Activated CD4-positive, alpha-beta T cell treated with anti-CD3 and anti-CD28 coated beads, Interleukin-2, Interleukin-4, amounts not matched to agents 100 ng/mL and 50 ng/mL, durations not matched to agents 16 hours and 8 hours (primary cell): ENCODE data around the gene STAG3.
"Not testable (repeated sequence)": the region's sequence is repeated elsewhere in the genome, so short reads cannot be mapped to it uniquely, and the experiment has no call there.

Source experiments
- DNase-seq: peaks from one replicate; pipeline ENCODE4 v3.0.0-alpha.2; 2020; ENCODE audit warnings: low spot score

Gene STAG3

DNA sequence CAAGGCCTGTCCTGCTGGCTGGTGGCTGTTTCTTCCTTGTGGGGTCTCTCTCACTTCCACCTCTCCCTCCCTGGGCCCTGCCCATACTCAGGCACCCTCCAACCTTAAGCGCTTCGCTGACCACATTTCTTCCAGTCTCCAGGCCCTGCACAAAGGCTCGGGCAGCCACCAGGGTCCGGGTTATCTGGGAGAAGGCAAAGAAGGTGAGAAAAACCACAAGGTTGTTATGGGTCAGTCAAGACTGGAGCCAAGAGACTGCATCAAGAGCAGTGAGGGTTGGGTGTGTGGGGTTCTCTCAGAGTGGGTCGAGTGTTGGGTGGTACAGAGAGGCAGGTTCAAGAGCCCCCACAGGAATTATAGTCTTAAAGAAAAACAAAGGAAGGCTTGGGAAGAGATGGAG, 3.1 kb upstream of the STAG3 start:
- no peak for DNase-seq

DNA sequence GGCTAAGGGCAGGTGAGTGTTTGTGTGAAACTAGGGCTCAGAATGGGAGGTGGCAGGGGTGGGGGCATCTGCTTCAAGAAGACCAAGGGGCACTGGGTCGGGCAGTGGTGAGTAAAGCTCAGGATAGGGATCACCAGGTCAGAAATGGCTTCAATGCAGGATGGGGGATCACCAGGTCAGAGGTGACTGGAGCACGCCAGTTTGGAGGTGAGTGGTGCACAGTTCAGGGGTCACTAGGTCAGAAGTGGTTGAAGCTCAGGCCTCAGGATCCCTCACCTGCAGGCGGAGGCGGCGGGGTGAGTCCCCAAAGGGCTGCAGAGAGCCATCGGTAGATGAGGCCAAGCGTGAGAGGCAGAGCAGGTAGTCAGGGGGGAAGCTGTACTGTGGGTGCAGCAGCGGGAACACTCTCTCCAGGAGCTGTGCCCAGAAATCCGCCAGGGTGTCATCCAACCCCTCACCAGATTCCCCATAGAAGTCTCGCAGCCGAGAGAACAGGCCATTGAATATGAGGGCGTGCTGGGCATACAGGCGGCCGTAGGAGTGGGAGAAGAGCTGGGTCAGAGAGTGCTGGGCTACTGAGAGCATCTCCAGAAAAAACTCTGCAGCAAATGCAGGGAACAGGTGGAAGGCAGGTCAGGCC, 2.3 kb upstream of the STAG3 start:
- DNase-seq: no peak

- DNase-seq: no peak
Observed at GRCh38 chr7:100176096-100177044, 1.3 kb upstream of the STAG3 start.

GRCh38 chr7:100180084-100180483, 2.4 kb downstream of the STAG3 start:
- DNase-seq: not testable (repeated sequence)

GRCh38 chr7:100182616-100183015, 4.9 kb downstream of the STAG3 start:
- not testable (repeated sequence) for DNase-seq

DNA sequence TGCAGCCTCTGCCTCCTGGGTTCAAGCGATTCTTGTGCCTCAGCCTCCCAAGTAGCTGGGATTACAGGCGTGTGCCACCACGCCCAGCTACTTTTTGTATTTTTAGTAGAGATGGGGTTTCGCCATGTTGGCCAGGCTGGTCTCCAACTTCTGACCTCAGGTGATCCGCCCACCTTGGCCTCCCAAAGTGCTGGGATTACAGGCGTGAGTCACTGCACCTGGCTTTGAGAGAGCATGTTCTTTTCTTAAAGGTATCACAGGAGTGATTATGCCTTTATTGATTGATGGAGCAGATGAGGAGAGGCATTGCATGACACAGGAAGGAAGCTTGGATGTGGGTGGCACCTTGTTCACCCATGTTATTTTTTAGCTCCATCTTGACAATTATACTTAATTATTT, 5.4 kb downstream of the STAG3 start:
- DNase-seq: not testable (repeated sequence)

- DNase-seq: no peak
Observed at GRCh38 chr7:100185726-100186125, 8.0 kb downstream of the STAG3 start.

DNA sequence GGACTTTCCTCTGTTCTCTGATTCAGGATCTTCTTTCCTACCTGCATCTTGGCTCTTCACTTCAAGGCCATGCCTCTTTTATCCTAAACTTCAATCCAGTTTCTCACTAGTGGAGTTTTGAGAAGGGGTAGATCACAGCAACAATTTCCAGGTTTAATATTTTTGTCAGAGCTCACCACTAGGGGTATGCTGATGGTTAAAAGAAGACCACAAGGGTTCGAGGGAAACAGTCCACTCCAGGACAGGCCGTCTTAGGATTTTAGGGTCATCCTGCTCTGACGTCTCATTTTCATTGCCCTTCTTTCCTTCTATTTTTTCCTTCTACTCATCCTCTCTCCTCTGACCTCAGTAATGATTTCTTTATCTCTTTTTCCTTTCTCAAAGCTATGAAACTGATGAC, 11.3 kb downstream of the STAG3 start:
- DNase-seq: no peak

DNA sequence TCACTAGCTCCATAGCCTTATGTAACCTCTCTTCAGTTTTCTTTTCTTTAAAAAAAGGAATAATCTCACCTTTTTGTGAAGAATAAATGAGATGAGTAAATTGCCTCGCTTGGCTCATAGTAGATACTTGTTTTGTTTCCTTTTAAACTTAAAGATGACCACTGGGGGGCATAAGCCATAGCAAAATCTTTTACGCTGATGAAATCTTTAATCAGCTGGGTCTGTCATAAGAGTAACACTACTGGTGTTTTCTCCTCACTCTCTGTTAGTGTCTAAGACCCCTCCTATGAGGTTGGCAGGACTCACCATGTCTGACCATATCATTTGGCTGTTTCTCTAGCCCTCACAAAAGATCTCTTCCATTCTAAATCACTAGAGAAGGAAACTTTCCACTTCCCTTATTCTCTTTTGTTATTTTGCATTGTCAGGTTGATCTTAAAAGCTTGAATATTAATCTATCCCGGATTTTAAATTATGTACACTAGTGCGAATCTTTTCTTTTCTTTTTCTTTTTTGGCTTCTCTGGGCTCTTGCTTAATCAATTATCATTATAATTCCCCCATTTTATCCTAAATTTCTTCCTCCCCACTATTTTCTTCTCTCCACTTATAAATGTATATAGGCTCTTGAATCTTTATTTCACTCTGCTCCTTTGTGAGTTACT, 12.5 kb downstream of the STAG3 start:
- DNase-seq: peak; percentile 66

DNA sequence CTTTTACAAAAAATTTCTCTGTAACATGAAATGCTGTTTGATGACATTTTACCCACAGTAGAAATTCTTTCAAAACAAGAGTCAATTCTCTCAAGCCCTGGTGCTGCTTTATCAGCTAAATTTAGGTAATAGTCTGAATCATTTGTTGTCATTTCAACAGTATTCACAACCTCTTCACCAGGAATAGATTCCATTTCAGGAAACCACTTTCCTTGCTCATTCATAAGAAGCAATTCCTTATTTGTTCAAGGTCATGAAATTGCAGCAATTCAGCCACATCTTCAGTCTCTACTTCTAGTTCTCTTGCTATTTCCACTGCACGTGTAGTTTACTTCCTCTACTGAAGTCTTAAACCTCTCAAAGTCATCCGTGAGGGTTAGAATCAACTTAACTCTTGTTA, 14.1 kb downstream of the STAG3 start:
- DNase-seq: no peak

- DNase-seq: not testable (repeated sequence)
Observed at GRCh38 chr7:100192281-100192862, 14.7 kb downstream of the STAG3 start.

- DNase-seq: no peak
Observed at GRCh38 chr7:100192969-100193368, 15.3 kb downstream of the STAG3 start.

DNA sequence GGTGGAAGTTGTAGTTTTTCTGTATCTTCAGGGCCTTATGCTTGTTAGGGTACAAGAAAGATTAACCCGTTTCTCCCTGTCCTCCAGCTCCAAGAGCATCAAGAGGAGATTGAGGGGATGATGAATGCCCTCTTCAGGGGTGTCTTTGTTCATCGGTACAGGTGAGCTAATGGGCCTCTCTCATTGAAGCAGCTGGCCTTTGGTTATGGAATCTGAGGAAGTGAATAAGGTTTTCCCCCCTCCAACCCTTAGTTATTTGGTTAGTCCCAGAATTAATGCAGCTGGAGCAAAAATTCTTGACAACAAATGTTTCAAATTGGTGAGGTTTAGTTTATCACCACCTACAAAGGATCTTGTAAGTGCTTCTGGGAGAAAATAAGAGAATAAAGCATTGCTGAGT, 17.5 kb downstream of the STAG3 start:
- no peak for DNase-seq

- not testable (repeated sequence) for DNase-seq
Observed at GRCh38 chr7:100195901-100196322, 18.2 kb downstream of the STAG3 start.

DNA sequence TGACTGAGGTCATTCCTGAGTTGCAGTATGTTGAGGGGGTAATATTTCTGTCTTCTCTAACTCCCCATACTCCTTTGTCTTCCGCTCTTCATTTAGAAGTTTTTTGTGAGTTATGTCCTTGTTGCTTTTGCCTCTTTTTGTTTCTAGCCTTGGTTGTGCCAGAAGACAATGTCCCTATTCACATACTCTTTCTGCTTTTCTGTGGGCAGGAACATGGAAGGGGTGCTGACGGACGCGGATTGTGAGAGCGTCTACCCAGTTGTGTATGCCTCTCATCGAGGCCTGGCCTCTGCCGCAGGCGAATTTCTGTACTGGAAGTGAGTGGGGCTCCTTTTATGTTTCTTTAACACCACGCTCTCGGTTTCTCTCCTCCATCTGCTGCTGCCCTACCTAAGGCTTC, 20.5 kb downstream of the STAG3 start:
- no peak for DNase-seq

- no peak for DNase-seq
Observed at GRCh38 chr7:100200693-100201092, 23.0 kb downstream of the STAG3 start.

- no peak for DNase-seq
Observed at GRCh38 chr7:100204454-100204853, 26.7 kb downstream of the STAG3 start.

DNA sequence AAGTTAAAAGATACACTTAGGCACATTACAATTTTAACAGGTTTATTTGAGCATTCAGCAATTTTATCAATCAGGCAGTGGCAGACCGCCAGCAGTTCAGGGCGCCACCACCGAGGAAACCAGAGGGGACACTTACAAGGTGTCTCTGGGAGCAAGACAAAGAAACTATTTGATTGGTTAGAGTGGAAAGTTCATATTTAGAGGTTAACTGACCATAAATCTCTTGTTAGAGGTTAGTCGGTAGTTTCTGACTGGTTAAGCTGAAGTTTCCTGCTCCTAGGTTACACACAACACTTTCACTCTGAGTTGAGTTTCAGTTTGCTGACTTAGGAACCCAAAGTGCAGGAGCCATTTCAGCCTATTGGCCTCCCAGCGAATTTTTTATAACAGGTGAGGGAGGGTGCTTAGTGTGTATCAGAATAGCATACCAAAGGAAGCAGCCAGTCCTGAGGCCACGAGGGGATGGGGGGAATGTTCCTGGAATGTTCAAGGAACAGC, 31.2 kb downstream of the STAG3 start:
- DNase-seq: peak; percentile 91

- DNase-seq: no peak
Observed at GRCh38 chr7:100209493-100209892, 31.8 kb downstream of the STAG3 start.

DNA sequence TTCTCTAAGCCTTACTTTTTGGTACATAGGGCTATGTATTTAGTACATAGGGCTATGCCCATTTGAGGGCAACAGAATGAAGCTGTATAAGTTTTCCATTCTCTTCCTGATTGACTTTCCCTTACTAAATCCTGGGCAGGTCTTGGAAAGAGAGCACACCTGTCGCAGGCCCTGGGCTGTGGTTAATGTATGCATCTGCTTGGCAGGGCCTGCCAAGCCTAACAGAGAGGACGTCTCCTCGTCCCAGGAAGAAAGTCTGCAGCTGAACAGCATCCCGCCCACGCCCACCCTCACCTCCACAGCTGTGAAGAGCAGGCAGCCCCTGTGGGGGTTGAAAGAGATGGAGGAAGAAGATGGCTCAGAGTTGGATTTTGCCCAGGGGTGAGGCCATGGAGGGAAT, 33.1 kb downstream of the STAG3 start:
- no peak for DNase-seq

DNA sequence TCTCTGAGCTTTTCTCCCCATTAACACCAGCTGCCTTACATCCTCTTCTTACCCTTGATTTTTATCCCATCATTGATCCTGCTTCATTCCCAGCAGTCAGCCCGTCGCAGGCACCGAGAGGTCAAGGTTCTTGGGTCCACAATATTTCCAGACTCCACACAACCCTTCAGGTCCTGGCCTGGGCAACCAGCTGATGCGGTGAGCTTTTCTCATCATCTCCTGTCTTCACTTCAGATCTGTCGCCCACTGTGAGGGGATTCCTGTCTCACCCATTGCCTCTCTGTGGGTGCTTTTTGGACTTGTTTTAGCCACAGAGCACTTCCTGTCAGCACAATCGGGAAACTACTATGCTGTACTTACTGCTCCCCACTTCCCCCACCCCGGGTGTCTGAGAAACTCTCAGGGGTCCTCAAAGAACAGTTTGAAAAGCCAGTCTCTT, 33.6 kb downstream of the STAG3 start:
- DNase-seq: peak; percentile 46

DNA sequence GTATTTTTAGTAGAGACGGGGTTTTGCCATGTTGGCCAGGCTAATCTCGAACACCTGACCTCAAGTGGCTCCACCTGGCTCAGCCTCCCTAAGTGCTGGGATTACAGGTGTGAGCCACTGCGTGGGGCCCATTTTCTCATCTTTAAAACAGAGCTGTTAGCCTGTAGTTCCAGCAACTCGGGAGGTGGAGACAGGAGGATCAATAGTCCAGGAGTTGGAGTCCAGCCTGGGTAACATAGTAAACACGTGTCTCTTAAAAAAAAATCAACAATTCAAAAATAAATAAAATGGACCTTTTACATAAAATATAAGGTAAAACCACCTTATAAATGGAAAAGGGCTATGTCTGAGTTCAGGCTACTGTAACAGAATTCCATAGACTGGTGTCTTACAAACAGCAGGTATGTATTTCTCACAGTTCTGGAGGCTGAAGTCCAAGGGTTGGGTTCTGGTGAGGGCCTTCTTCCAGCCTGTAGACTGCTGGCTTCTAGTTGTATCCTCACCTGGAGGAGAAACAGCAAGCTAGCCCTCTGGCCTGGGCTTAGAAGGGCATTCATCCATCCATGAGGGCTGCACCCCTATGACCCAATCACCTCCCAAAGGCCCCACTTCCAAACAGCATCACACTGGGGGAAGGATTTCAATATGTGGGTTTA, 35.0 kb downstream of the STAG3 start:
- DNase-seq: no peak
